ENCODE measurements around the gene NHLH2.

GRCh38 chr1:115827452-115828044, 13.4 kb downstream of the NHLH2 start:
- TF ChIP-seq CTCF (IDR thresholded peaks at IDR 0.05) (no peak), POLR2A (IDR thresholded peaks at IDR 0.05) (no peak)

All from heart left ventricle (tissue), 13 donors.